ENCODE results near the gene SYTL3.

Gene SYTL3

GRCh38 chr6:158762787-158763433 is 113.1 kb downstream of the SYTL3 start:
- DNase-seq = no peak

GRCh38 chr6:158763434-158764182 is 113.8 kb downstream of the SYTL3 start:
- DNase-seq = no peak

DNA sequence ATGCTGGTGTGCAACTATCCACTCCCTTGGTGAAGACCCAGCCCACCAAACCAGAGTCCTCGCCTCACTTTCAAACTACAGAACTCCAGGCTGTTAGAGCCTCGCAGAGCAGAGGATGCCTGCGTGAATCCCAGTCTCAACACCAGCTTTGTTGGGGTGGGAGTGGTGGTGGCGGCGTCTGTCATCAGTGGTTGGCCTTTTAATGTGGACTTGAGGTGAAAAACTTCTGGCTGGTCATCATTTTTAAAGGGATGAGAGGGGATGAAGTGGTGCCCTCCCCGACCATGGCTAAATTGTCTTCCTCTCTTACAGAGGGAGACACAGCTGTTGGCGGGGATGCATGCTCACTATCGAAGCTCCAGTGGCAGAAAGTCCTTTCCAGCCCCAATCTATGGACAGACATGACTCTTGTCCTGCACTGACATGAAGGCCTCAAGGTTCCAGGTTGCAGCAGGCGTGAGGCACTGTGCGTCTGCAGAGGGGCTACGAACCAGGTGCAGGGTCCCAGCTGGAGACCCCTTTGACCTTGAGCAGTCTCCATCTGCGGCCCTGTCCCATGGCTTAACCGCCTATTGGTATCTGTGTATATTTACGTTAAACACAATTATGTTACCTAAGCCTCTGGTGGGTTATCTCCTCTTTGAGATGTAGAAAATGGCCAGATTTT is 114.5 kb downstream of the SYTL3 start:
- DNase-seq = no peak

DNA sequence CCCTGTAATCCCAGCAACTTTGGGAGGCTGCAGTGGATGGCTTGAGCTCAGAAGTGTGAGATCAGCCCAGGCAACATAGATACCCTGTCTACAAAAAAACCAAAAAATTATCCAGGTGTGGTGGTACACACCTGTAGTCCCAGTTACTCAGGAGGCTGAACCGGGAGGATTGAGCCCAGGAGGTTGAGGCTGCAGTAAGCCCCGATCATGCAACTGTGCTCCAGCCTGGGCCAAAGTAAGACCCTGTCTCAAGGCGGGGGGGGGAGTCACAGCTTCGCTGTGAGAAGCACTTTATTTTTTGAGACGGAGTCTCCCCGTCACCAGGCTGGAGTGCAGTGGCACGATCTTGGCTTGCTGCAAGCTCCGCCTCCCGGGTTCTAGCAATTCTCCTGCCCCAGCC is 115.1 kb downstream of the SYTL3 start:
- DNase-seq = no peak

DNA sequence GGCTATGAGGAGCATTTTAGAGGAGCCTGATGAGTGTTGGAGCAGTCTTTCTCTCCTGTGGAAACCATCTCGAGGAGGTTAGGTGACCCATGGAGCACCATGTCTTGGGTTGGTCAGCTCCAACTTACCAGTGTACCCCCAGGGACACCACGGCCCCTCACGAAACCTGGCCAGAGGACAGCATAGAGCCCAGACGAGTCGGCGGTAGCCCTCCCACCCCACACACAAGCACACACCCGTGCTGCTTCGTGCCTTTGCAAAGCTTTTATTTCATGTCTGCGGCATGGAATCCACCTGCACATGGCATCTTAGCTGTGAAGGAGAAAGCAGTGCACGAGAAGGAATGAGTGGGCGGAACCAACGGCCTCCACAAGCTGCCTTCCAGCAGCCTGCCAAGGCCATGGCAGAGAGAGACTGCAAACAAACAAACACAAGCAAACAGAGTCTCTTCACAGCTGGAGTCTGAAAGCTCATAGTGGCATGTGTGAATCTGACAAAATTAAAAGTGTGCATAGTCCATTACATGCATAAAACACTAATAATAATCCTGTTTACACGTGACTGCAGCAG is 115.7 kb downstream of the SYTL3 start:
- DNase-seq = no peak

DNA sequence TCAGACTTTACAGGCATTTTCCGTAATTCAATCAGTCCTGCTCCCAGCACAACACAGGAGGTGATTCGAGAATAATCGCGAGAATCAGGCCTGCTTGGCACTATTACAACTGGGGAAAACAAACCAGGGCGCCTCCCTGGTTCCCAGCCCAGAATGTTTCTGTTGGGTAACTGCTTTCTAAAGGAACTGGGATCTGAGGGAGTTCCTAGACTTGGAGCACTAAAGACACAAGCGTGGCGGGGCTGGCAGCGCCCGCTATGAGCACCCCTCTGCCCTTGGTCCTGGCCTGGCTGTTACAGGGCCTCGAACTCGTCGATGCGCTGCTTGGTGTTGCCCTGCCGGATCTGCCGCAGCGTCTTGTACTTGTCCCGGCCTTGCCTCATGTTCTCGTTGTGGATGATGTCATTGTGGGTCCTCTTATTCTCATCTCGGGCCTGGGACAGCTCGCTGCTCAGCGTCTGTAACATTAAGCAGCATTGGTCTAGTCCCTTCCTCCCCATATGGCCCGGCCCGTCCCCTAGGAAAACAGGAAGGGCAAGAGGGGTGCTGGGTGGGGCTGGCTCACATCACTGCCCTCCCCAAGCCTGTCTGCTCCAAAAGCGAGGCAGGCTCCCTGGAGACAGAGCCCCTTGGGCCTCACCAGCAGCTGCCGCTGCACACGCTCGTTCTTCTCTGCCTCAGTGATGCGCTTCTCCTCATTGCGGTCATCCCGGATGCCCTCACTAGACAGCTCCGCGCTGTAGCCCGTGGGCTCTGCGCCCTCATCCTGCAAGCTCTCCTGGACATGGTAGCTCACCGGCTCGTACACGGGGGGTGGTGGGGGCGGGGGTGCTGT is 117.0 kb downstream of the SYTL3 start:
- no peak for DNase-seq

DNA sequence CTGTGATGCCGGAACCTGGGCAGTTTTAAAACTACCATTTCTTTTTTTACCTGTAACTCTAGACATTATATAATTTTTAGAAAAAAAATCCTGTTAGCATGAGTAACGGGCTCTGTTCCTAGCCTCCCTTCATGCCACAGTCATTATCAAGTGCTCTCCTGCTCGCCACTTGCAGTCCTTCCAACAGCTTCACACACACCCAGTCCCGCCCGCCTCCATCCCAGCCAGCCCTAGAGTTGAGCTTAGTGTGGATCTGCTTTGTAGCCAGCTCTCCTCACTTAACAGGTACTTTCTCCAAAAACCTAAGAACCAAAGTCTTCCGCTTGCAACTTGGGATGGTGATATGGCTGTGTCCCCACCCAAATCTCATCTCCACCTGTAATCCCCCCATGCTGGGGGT is 117.9 kb downstream of the SYTL3 start:
- no peak for DNase-seq

GRCh38 chr6:158768436-158768835 is 118.6 kb downstream of the SYTL3 start:
- DNase-seq = no peak

DNA sequence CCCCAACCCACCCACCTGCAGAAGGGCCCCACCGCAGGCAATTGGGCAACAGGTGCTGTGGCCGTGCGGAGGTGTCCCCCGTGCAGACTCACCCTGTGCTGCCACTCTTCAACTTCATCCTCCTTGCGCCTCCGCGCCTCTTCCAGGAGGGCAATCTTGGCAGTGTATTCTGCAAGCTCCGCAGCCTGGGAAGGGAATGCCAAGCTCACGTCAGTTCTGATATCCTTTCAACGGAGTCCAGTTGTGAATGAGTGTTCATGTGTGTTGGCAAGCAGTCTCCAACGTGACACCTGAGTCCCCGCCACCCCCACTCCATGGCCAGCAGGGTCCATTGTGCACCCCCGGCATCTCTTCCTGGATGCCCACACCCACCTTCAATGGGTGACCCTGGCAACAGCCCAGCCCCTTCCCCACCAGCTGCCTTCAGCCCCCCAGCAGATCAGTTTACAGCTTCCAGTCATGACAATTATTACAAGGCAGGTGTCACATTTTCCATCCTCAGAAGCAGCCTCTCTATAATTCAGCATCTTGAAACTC is 119.4 kb downstream of the SYTL3 start:
- DNase-seq = no peak

- DNase-seq = no peak
These were observed 120.0 kb downstream of the SYTL3 start for GRCh38 chr6:158769771-158770432.

GRCh38 chr6:158770533-158771330 is 120.9 kb downstream of the SYTL3 start:
- no peak for DNase-seq

DNA sequence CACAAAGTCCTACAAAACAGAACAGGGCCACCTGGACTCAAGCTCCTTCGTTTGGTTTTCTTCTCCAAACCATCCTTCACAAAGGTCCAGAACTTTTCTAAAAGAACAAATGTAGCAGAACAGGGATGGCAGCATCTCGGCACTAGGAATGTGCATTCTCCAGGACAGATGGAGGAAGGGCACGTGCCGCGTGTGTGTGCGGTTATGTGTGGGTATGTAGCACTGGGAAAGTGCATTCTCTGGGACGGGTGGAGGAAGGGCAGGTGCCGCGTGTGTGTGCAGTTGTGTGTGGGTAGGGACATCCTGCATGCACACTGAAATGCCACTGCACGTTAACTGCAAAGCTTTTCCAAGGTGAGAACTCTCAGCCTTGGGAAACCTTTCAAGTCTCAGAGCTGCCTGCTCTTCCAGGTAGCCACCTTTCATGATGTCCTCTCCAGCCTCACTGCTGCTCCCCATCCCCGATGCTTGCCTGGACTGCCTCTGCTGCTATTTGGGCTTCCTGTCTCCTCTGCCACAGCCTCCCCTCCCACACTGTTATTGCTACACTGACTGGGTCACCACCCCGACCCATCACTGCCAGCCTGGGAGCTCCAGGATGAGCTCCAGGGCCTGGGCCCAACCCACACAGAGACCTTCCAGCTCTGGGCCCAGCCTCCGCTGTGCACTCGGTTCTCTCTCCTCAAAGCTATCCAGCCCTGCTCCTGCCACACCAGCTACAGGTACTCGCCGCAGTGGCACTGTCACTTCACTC is 121.7 kb downstream of the SYTL3 start:
- no peak for DNase-seq

GRCh38 chr6:158772172-158772571 is 122.3 kb downstream of the SYTL3 start:
- no peak for DNase-seq

DNA sequence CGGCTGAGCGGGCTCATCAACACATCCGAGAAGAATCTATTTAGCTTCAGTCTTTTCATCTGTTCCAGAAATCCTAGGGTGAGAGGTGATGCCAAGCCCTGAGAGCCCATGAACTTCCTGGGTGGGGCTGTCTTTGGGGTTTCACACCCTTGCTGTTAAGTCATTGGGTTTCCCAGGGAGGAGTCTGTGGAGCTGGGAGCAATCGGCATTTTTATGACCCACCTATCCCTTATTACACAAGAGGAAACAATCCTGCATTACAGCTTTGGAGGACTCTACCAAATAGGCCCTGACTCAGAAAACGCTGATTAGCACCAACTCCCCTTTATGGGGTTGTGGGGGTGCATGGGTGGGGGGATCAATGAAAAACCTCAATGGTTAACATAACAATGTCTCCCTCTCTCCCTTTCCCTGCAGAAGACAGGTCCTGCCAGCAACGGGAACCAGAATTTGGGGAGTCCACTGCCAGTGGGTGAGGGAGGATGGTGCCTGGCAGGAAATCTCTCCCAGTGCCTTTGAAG is 123.1 kb downstream of the SYTL3 start:
- DNase-seq = no peak

DNA sequence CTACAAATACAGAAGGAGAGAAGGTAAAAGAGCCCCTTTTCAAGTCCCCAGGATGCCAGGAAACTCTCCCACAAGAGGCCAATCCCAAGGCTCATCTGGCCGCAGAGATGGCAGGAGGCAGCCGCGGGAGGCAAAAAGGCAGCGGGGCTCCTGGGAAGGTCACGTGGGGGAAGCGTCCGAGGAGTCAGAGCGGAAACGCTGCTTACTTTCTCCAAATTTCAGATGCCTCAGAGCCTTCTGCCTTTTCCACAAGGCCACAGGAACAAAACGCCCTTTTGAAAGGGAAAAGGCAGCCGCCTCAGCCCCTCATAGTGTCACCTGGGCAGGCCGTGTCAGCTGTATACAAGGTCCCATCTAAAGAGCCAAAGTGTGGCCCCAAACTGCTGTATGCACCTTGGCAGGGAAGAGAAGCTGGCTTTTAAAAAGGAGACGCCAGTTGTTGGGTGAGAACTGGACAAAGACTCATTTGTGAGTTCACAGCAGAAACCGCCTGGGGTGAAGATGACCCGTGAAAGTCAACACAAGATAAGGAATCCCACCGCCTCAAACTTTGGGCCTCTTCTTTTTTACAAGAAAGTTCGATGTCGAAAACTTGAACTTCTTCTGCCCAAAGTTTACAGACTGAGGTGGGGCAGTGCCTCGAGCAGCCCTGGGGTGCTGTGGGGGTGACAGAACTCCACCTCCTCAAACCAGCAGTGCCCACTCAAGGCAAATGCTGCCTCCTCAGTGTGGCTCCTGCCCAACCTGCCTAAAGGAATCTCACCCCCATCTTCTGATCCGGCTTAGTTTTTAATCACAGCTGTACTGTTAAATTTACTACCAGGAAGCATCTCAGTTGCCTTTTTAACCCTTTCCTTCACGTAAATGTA is 124.0 kb downstream of the SYTL3 start:
- no peak for DNase-seq

DNA sequence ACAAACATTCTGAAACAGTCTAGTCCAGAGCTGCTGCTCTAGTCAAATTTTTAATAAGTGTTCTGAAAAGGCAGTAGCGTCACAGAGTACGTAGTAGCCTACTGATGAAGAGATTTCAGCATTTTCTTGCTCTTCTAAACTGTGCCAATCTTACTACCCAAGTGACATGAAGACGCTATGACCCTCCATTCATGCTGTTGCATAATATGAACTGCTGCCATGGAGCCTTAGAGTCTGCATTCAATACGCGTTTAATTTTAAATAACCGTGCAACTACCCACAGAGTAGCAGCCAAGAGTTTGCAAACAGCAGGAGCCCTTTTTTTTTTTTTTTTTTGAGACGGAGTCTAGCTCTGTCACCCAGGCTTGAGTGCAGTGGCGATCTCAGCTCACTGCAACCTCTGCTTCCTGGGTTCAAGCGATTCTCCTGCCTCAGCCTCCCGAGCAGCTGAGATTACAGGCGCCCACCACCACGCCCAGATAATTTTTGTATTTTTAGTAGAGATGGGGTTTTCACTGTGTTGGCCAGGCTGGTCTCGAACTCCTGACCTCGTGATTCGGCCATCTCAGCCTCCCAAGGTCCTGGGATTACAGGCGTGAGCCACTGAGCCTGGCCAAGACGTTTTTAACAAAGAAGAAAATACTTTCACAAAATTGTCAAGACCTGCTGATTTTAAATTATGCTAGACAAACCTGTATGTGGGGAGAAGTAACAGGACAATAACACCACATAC is 125.0 kb downstream of the SYTL3 start:
- no peak for DNase-seq

GRCh38 chr6:158775832-158776231 is 126.0 kb downstream of the SYTL3 start:
- no peak for DNase-seq

- DNase-seq = no peak
These were observed 126.9 kb downstream of the SYTL3 start for GRCh38 chr6:158776737-158777136.
